HG03521 (cell line): Measurements from ENCODE around the gene MARVELD1.
"Not testable (repeated sequence)": the region's sequence is repeated elsewhere in the genome, so short reads cannot be mapped to it uniquely, and the experiment has no call there.

ENCODE experiments used
- ATAC-seq: cut with Tn5 transposase; IDR thresholded peaks from one replicate; pipeline ENCODE4 v1.9.1; 2021; ENCODE audit warnings: mild to moderate bottlenecking, moderate library complexity; ENCODE audit not compliant: unreplicated experiment

MARVELD1 gene

DNA sequence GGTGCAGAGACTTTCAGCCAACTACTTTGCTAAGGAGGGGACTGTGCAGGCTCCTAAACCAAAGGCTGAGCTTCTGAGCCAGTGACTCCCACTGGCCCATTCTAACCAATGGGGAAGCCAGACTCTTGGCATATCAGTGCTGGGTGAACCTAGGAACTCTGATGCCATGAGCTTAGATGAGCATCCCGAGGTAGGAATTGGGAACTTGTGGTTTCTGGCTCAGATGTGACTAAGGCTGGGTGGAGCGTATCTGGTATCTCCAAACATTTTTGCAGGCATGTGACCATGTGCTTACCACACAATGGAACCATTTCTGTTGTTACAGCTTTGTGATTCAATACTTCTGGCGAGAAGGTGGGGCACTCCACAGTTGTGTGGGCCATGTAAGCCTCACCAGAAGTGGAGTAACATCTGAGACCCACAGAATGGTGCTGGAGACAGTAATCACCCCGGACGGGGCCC is 23.9 kb upstream of the MARVELD1 start:
- no peak for ATAC-seq

DNA sequence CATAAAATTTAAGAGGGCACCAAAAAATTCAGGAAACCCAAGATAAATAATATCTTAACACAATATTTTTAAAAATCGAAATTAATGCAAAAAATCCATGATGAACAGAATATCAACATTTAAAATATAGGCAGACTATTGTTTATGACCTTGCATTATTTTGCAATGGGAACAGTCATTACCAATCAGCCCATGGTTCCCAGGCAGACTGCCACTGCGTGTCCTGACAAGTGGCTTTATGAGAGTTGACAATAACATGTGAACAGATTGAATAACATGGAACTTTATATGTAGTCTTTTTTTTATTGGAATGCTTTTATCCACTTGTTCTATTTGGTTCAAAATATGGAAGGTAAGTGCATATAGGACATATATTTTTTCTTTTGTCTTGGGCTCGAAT is 23.4 kb upstream of the MARVELD1 start:
- no peak for ATAC-seq

DNA sequence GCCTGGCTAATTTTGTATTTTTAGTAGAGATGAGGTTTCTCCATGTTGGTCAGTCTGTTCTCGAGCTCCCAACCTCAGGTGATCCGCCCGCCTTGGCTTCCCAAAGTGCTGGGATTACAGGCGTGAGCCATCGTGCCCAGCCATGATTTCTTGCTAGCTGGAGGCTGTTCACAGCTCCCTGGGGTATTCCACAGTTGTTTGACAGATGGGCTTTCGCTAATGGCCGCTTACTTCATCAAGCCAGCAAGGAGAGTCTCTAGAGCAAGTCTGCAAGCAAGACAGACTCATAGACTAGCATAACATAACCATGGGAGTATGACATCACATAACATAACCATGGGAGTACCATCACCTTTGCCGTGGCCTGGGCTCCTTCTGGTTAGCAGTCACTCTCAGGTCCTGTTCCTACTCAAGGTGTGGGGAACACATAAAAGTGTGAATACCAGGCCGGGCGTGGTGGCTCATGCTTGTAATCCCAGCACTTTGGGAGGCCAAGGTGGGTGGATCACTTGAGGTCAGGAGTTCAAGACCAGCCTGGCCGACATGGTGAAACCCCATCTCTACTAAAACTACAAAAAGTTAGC is 15.4 kb upstream of the MARVELD1 start:
- ATAC-seq = not testable (repeated sequence)

DNA sequence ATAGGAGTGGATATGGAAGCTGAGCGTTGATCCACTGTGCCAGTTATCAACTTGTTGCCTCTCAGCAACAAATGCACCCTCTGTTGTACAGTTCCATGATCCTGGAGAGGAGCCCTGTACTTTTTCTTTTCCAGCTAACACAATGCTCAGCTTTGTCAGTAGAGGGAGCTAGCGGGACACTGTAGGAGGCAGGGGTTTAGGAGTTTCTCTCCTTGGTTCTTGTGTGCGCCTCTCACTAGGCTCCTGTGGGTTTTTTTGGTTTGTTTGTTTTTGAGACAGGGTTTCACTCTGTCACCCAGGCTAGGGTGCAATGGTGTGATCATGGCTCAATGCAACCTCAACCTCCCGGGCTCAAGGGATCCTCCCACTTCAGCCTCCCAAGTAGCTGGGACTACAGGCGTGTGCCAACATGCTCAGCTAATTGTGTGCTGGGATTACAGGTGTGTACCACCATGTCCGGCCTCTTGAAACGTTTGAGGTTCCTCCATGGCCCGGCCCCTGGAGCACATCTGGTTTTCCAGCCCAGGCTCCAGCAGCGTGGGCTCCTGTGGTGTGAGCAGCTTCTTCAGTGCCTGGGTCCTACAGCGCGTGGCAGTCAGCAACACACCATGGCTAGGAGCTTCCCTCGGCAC is 12.0 kb upstream of the MARVELD1 start:
- peak; percentile 71 for ATAC-seq

DNA sequence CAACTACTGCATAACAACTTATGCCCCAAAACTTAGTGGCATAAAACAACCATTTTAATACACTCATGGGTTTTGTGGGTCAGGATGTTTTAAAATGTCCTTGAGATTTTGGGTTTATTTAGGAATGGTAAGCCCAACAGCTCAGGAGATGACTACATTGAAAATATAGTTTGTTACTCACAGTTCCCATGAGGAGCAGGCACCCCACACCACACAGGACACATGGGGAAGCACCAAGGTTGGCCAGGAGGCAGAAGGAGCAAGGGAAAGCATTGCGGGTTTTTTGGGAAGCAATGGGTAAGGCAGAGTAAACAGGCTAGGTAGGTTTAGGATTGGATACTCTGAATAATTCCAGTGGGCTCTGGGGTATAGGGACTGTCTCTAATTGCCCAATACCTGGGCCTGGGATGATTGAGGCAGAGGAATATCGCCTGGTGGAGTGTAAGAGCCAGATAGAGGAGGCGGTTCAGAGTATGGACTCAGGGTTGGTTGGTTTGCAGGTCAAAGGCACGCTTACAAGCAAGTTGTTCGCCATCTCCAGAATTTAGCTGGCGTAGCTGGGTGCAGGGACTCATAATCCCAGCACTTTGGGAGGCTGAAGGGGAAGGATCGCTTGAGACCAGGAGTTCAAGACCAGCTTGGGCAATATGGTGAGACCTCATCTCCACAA is 10.0 kb upstream of the MARVELD1 start:
- ATAC-seq = no peak

DNA sequence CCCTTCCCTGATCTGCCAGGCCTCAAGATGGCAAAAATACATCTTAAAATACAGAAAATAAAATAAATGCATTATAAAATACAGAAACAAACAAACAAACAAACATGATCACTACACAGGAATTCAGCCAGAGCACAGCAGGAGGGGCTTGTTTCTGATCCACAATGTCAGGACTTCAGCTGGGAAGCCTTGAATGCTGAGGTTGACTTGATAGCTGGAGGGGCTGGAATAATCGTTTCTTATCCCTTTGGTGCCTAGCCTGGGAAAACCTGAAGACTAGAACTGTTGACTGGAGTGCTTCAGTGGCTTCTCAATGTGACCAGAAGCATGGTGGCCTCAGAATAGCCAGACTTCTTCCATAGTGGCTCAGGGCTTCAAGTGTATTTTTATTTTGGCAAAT is 9.2 kb upstream of the MARVELD1 start:
- ATAC-seq = no peak

DNA sequence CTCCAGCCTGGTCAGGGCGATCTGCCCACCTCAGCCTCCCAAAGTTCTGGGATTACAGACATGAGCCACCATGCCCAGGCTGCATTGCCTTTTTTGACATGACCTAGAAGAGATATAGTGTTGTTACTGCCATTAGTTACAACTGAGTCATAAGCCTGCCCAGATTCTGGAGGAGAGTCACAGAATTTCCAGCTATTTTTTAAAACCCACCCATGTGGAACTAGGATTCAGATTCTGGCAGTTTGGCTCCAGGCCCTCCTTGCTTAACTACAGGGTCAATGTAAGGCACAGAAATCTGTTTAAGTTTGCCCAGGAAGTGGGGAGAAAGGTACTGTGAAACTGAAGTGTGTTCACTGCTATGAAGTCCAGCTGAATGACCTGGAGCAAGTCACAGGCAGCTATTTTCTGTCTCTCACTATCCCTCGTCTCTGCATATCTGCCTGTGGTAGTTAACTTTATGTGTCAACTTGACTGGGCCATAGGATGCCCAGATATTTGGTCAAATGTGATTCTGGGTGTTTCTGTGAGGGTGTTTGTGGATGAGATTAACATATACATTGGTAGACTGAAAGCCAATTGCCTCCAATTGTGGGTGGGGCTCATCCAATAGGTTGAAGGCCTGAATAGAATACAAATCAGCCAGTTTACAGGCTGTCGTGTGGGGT is 8.4 kb upstream of the MARVELD1 start:
- ATAC-seq = no peak

DNA sequence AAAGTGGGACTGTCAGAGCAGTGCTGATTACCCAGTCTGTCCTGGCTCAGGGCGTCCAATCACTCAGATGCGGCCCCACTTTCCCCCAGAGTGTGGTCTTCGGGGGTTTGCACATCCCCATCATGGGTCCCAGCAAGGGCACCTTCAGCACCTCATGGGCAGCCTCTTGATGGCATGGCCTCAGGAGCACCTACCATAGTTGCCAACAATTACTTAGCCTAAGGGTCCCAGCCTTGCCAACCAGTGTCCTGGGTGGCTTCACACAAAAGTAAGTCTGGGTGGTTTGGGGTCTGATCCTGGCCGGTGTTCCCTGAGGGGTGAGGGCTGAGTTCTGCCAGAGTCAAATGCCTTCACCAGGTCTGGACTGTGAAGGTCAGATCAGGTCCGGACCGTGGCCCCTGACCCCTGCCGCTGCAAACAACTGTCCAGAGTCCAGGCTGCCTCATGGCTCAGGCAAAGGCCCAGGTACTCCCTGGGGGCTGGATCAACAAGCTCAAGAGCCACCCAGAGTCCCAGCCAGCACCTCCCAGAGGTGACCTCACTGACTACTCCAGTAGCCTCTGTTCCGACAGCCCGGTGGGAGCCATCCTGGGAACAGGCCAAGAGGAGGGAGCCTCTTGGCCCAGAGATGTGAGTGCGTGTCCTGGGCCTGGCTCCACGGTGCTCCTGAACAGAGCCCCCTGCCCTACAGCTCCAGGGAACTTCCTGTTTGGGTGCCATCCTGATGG is 6.2 kb upstream of the MARVELD1 start:
- ATAC-seq = no peak

DNA sequence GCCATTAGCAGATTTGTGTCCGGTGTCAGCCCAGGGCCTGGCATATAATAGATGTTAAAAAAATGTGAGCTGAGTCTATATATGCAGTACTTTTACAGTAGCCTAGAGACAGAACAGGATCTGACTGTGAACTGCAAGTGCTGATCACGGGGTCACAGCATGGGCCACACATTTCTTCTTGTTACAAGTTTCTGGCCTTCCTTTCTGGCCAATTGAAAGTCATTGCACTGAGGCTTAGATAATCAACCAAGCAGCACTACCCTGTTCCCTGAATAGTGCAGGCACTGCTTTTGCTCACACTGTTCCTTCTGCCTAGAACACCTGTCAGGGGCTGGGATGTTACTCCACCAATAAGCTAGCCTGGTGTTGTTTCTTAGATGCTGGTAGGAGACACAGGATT is 5.4 kb upstream of the MARVELD1 start:
- ATAC-seq = no peak

DNA sequence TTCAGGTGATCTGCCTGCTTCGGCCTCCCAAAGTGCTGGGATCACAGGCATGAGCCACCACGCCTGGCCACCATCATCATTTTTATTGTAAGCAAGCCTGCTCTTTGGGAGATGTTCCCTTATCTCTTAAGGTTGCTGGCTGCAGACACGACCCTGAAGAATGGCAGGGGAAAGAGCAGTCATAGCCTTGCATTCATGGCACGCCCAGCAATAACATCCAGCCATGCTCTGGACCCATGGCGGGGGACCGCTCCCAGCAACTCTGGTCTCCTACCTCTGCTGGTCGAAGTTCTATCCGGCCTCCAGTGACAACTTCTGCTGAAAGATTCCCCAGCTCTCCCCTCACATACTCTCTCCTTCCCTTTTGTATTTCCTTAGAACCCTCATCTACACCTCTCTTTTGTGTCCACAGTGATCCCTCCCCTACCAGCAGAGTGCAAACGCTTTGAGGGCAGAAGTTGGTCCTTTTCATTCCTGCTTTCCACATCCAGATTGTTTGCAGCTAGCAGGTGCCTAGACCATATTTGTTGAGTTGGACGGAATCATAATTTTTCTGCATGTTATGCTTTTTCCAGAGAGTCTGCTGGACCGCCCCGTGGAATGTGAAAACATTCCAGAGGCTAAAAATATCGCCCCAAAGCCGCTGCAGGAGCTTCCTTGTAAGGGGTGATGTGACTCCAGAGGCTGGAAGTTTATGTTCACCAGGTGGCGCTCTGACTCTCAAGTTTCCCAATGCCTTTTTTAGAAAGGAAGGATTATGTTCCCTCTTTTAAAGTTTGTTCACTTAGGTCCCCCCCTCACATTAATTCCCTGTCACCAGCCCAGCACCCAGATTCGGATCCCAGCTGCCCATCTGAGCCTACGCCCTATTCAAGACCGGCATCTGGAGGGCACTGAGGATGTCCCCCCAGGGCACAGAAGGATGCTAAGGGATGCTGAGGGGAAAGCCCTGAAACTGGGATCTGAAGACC is 4.3 kb upstream of the MARVELD1 start:
- no peak for ATAC-seq

DNA sequence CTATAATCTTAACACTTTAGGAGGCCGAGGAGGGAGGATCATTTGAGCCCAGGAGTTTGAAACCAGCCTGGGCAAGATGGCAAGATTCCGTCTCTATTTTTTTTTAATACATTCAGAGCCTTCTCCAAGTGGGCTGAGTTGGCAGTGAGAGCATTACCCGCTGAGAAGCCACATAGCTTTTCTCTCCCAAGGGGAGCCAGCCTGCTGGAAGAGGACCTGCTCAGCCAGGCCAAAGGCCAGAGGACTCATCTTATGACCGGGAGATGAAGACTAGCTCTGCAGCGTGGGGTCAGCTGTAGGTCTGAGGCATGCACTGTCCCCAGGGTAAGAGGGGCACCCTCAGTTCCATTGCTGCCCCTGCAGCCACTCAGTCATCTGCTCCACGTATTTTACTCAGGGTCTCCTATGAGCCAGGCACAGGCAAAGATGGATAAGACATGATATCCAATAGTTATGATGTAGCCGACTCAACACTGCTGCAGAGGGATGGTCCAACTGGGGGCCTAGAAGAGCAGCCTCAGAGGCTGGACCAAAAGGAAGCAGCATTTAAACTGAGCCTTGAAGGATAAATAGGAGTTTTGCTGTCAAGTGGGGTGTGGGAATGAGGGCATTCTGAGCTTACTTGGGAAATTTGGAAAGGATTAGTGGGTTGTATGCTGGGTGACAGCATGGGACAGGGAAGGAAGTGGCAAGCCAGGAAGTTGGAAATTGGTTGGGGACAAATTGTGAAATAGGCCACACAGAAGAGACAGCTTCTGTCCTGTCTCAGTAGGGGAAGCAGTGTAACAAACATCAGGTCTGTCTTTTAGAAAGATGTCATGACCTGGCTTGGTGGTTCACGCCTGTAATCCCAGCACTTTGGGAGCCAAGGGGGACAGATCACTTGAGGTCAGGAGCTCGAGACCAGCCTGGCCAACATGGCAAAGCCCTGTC is 1.6 kb upstream of the MARVELD1 start:
- ATAC-seq = no peak

DNA sequence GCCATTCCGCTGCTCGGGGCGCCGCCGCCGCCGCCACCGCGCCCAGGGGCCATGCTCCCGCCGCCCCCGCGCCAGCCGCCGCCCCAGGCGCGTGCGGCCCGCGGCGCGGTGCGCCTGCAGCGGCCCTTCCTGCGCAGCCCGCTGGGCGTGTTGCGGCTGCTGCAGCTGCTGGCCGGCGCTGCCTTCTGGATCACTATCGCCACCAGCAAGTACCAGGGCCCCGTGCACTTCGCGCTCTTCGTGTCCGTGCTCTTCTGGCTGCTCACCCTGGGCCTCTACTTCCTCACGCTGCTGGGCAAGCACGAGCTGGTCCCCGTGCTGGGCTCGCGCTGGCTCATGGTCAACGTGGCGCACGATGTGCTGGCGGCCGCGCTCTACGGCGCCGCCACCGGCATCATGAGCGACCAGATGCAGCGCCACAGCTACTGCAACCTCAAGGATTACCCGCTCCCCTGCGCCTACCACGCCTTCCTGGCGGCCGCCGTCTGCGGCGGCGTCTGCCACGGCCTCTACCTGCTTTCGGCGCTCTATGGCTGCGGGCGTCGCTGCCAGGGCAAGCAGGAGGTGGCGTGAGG is 383 bp downstream of the MARVELD1 start:
- ATAC-seq = peak; percentile 68

DNA sequence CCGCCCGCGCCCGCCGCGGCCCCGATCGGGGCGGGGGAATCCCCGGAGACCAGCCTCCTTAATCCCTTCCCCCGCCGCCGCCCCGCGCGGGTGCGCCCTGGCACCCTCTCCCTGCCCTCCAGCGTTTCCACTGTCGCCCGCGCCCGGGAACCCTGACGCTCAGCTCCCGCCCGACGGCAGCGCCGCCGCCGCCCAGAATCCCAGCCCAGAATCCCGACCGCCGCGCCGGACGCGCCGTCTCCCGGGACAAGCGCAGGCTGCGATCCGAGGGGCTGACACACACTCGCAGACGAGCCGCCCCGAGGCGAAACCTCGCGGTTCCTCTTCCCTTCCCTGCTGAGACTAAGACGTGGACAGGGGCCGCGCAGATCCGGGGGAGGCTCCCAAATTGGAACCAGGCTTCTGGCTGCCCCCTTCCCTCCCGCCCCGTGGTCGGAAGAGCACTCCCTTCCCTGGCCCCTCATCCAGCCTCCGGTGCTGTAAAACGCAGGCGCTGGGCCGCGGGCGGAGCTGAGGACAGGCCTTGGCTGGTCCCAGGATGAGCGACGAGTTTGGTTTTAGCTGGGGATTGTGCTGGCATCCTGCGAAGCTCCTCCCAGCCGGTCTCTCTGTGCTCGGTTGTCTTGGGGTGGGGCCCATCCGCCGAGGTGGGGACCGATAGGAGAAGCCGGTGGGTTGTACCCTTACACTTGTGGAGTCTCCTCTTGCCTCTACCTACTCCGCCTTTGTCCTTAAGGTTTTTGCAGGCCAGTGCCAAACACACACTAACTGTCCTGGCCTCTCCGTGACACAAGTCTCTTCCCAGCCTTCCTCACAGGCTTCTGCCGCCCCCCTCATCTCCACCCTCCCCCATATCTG is 1.1 kb downstream of the MARVELD1 start:
- peak; percentile 24 for ATAC-seq

DNA sequence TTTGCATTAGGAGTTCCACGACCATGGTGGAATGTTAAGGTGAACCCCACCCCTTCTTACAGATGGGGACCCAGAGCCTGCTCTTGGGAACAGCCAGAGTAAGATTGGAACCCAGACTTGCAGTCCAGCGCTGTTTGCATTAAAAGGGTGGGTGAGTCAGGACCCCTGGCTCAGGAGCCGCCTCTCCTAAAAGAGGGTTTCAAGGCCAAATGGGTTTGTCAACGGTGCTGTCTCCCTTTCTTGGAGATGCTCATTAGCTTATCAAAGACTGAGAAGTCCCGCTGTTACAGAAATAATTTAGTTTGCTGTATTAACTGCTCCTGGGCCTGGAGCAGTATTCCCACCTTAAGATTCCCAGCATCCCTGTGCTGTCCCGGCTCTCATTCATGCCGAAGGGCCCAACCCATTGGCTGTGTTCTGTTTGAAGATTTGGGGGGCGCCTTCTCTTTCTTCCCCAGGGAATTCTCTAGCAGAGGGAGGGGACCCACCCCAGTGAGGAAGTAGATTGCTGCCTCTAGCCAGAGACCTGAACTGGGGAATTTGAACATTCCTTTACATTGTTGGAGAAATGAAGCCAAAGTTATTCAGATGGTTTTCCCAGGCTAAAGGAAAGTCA is 1.8 kb downstream of the MARVELD1 start:
- no peak for ATAC-seq

DNA sequence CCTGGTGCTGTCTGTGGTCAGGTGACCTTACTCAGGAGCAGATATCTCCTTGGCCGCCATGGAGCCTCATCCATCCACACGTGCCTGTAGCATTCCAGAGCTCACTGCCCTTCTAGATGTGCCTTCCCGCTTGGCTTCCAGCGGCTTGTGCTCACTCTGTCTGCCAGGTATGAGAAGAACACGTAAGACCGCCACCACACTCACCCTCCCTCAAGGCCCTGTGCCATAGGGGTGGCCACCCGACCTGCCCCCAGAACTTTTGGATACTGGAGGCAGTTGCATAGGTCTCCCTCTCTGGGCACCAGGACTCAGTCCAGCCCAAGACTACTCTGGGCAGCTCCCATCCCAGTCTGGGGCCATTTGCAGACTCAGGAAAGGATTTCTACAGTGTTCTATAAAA is 4.1 kb downstream of the MARVELD1 start:
- ATAC-seq = no peak

DNA sequence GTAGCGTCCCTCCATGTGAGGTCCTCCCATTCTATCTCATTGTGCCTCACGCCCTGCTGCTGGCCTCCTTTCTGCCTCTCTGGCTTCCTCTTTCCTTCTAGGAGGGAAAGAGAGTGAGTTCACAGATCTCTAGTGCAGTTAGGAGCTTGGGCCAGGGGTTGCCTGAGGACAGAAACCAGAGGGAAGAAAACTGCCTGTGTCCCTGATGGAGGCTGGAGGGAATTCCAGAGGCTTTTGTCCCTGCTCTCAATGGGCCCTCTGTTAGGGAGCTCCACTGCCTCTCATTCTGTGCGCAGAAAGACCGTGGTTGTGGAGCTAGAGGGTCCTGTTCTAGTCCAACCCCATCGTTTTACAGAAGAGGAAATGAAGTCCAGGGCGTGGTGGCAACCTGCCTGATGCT is 4.6 kb downstream of the MARVELD1 start:
- ATAC-seq = no peak

DNA sequence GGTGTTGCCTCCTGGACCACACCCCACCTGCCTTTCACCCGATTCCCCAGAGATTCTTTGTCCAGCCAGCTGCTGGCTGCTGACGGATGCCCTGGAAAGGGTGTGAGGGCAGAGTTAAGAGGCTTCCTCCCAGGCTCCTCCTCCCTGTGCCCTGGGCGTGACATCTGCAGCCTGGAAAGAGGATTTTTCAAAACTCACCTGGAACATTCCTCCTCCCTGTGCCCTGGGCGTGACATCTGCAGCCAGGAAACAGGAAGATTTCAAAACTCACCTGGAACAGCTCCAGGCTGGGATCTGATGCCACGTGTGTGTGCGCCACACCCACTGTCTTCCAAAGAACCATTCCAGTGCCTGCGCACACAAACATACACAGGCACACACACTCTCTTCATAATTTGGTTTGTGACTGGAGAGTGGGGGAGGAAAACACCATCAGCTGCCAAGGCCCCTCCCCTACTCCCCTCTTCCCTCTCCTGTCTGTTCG is 5.2 kb downstream of the MARVELD1 start:
- ATAC-seq = no peak
